Measurements from ENCODE around the gene SGCE. TPM values are rescaled to one million over a fixed set of nuclear protein-coding genes. Genes with fewer than 3 reads are reported as not detected.

The SGCE gene
- total RNA-seq, 1 donor from 2014 or later: 53.6 TPM

- Histone ChIP-seq H3K4me1 (no peaks in the 10 kb centered on the region), H3K27ac (no peak overlapping the region), H3K9me3 (no peaks in the 10 kb centered on the region), H3K36me3 (no peaks in the 10 kb centered on the region), H3K4me3 (no peak overlapping the region), H3K27me3 (no peaks in the 10 kb centered on the region)
- no peak for TF ChIP-seq CTCF (IDR thresholded peaks at IDR 0.05)
- intact Hi-C loops (cut with DNase I): no loop called here
- DNase-seq (ENCODE audit: low spot score in 2 of 2): no peak
Measured at GRCh38 chr7:94609561-94609960, 46.4 kb downstream of the SGCE start.

GRCh38 chr7:94605031-94605430 lies 50.9 kb downstream of the SGCE start:
- peaks cover 0 to 3% of the 10 kb centered on the region in 2 donors for H3K36me3 ChIP-seq
- no peaks in the 10 kb centered on the region for H3K27me3 ChIP-seq
- H3K9me3 ChIP-seq: no peaks in the 10 kb centered on the region
- intact Hi-C loops (cut with DNase I): no loop called here
- no peak for DNase-seq (ENCODE audit: low spot score in 2 of 2)
- TF ChIP-seq CTCF (IDR thresholded peaks at IDR 0.05): no peak
- no peak overlapping the region for H3K27ac ChIP-seq
- no peaks in the 10 kb centered on the region for H3K4me1 ChIP-seq
- no peak overlapping the region for H3K4me3 ChIP-seq

- Histone ChIP-seq H3K4me1 (no peaks in the 10 kb centered on the region), H3K9me3 (no peaks in the 10 kb centered on the region), H3K36me3 (peaks cover 5 to 8% of the 10 kb centered on the region in 2 donors), H3K27ac (no peak overlapping the region), H3K4me3 (no peak overlapping the region), H3K27me3 (no peaks in the 10 kb centered on the region)
- TF ChIP-seq CTCF (IDR thresholded peaks at IDR 0.05): no peak
- intact Hi-C loops (cut with DNase I): no loop called here
- no peak for DNase-seq (ENCODE audit: low spot score in 2 of 2)
Measured at GRCh38 chr7:94602181-94602580, 53.8 kb downstream of the SGCE start.

- TF ChIP-seq CTCF (IDR thresholded peaks at IDR 0.05): no peak
- no peak overlapping the region for H3K4me3 ChIP-seq
- no peak overlapping the region for H3K27ac ChIP-seq
- peaks cover 6 to 12% of the 10 kb centered on the region in 2 donors for H3K36me3 ChIP-seq
- intact Hi-C loops (cut with DNase I): no loop called here
- H3K4me1 ChIP-seq: no peaks in the 10 kb centered on the region
- DNase-seq (ENCODE audit: low spot score in 2 of 2): no peak
- no peaks in the 10 kb centered on the region for H3K9me3 ChIP-seq
- no peaks in the 10 kb centered on the region for H3K27me3 ChIP-seq
Measured at GRCh38 chr7:94600267-94600666, 55.7 kb downstream of the SGCE start.

DNA sequence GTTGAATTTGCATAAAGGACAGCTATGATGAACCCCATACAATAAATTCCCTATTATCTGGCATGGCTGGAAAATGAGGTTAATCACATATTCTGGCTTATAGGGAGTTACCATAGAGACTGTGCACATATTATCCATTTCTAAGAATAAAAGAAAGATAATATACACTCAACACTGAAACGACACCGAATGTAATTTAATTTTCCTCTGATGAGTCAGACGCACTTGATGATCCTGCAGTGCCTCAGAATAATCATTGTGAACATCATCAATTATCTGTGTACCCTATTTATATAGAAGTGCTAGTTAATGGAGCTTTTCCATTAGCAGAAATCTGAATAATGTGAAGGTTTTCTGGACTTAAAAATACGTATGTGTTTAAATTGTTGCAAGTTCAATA lies 60.2 kb downstream of the SGCE start:
- no peak for DNase-seq (ENCODE audit: low spot score in 2 of 2)
- TF ChIP-seq CTCF (IDR thresholded peaks at IDR 0.05): no peak
- Histone ChIP-seq H3K4me3 (no peak overlapping the region), H3K4me1 (no peaks in the 10 kb centered on the region), H3K9me3 (no peaks in the 10 kb centered on the region), H3K27ac (no peak overlapping the region), H3K36me3 (peaks cover 6 to 12% of the 10 kb centered on the region in 2 donors), H3K27me3 (no peaks in the 10 kb centered on the region)
- intact Hi-C loops (cut with DNase I): no loop called here

GRCh38 chr7:94594882-94595281 lies 61.1 kb downstream of the SGCE start:
- no peak for DNase-seq (ENCODE audit: low spot score in 2 of 2)
- intact Hi-C loops (cut with DNase I): no loop called here
- peaks cover 6 to 9% of the 10 kb centered on the region in 2 donors for H3K36me3 ChIP-seq
- no peaks in the 10 kb centered on the region for H3K9me3 ChIP-seq
- no peaks in the 10 kb centered on the region for H3K4me1 ChIP-seq
- TF ChIP-seq CTCF (IDR thresholded peaks at IDR 0.05): no peak
- no peak overlapping the region for H3K27ac ChIP-seq
- no peak overlapping the region for H3K4me3 ChIP-seq
- H3K27me3 ChIP-seq: no peaks in the 10 kb centered on the region

All from ascending aorta (tissue), 2 donors.